CD4-positive, alpha-beta T cell (primary cell): ENCODE measurements around the gene ARHGAP6. TPM values are rescaled to one million over a fixed set of nuclear protein-coding genes. Genes with fewer than 3 reads are reported as not detected.
"Not testable (repeated sequence)": the region's sequence is repeated elsewhere in the genome, so short reads cannot be mapped to it uniquely, and the experiment has no call there.

Experiments used
- ATAC-seq: fragments of 200-7000 bp; cut with Tn5 transposase; one replicate; pipeline ENCODE4 v1.10.0; 2022; ENCODE audit warnings: mild to moderate bottlenecking; ENCODE audit not compliant: poor library complexity
- CTCF ChIA-PET: fragments of 350-600 bp; sonication (Branson Sonifier 250); formaldehyde crosslinking; loops from one replicate; lab custom pipeline; 2021; ENCODE audit warnings: antibody characterized with exemption, inconsistent platforms; lab: Charles Lee
- POLR2A ChIA-PET: fragments of 350-600 bp; sonication (Branson Sonifier 250); formaldehyde crosslinking; loops from one replicate; lab custom pipeline; 2021; ENCODE audit warnings: antibody characterized with exemption, inconsistent platforms; lab: Charles Lee
- DNase-seq, 14 experiments: peaks; one replicate each; pipeline ENCODE4 v3.0.0-alpha.2; 2013 to 2020; ENCODE audit warnings: mixed read lengths in 2 of 14
- H3K27ac ChIP-seq, 2 donors: one replicate each; pipeline versions ENCODE4 v1.5.1 to v1.7.0; 2013; ENCODE audit warnings: low read length in 2 of 2, low read depth in 1 of 2, mild to moderate bottlenecking in 1 of 2
- H3K27me3 ChIP-seq, 2 experiments: 1 replicate in 1 of 2; 2 replicates in 1 of 2; pipeline versions ENCODE4 v1.6.1 to v1.7.0; 2013; ENCODE audit warnings: low read length in 2 of 2, control low read depth in 1 of 2, mild to moderate bottlenecking in 1 of 2, moderate library complexity in 1 of 2; ENCODE audit not compliant: insufficient read depth in 2 of 2, control insufficient read depth in 1 of 2
- H3K36me3 ChIP-seq: one replicate; pipeline ENCODE4 v1.6.1; 2013; ENCODE audit warnings: low read length, control low read depth; ENCODE audit not compliant: insufficient read depth
- H3K4me1 ChIP-seq: one replicate; pipeline ENCODE4 v1.6.1; 2013; ENCODE audit warnings: low read length, control low read depth; ENCODE audit not compliant: insufficient read depth
- H3K4me3 ChIP-seq: one replicate; pipeline ENCODE4 v1.5.1; 2013; ENCODE audit warnings: mild to moderate bottlenecking, low read length, moderate library complexity
- H3K9me3 ChIP-seq, 2 experiments: 1 replicate in 1 of 2; 2 replicates in 1 of 2; pipeline versions ENCODE4 v1.6.1 to v1.7.0; 2013; ENCODE audit warnings: low read length in 2 of 2, mild to moderate bottlenecking in 2 of 2, control low read depth in 1 of 2, moderate library complexity in 1 of 2; ENCODE audit not compliant: control insufficient read depth in 1 of 2, insufficient read depth in 1 of 2
- H3K27ac Mint-ChIP-seq: one replicate; pipeline ENCODE4 v1.8.0; 2020; ENCODE audit warnings: mixed read lengths
- H3K27me3 Mint-ChIP-seq: one replicate; pipeline ENCODE4 v1.8.0; 2021; ENCODE audit warnings: mixed read lengths
- H3K36me3 Mint-ChIP-seq: one replicate; pipeline ENCODE4 v1.8.0; 2021; ENCODE audit warnings: low read depth, mixed read lengths
- H3K4me1 Mint-ChIP-seq: one replicate; pipeline ENCODE4 v1.8.0; 2021; ENCODE audit warnings: low read depth, mixed read lengths
- H3K4me3 Mint-ChIP-seq: one replicate; pipeline ENCODE4 v1.8.0; 2020; ENCODE audit warnings: mild to moderate bottlenecking, mixed read lengths
- H3K9me3 Mint-ChIP-seq: one replicate; pipeline ENCODE4 v1.8.0; 2020; ENCODE audit warnings: mixed read lengths
- intact Hi-C, 2 experiments: fragments of 100-400 bp; cut with DNase I in 1 of 2; cut with micrococcal nuclease in 1 of 2; formaldehyde crosslinking; loops; one replicate each; pipeline versions ENCODE4 v1.15.1 to v1.9.0; 2023 to 2025; cut with DNase I, micrococcal nuclease
- total RNA-seq, 174 experiments: library from RNA in 2 of 174; stranded (reverse) in 2 of 174; gene quantifications; one replicate each; pipeline ENCODE4 v1.2.3 and lab custom pipeline; 2021 to 2026
- TF ChIP-seq, protein P1 (sequence below): fragments of 200-600 bp; IDR thresholded peaks from one replicate; pipeline ENCODE4 v1.8.0; 2022; ENCODE audit warnings: antibody characterized with exemption, mild to moderate bottlenecking

The ARHGAP6 gene
- total RNA-seq, 2 experiments from 2014 or later, result not detected

DNA sequence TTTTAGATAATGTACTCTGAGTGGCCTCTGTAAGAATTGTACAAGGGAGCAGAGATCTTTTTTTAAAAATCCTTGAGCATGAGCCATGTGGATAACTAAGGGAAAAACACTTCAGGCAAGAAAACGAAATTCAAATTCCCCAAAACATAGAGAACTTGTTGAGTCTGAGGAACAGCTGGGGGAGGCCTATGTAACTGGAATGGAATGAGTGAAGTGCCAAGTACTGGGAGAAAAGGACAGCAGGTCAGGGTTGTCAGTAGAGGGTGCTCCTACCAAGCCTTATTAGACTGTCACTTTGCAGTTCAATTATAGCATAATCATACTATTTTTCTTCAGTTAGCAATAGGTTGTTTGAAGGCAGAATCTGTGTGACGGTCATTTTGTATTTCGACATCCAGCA lies 135.1 kb downstream of the ARHGAP6 start:
- Histone ChIP-seq H3K4me3 (no peak overlapping the region), H3K9me3 (no peaks in the 10 kb centered on the region), H3K27ac (no peak overlapping the region), H3K4me1 (no peaks in the 10 kb centered on the region), H3K36me3 (no peaks in the 10 kb centered on the region), H3K27me3 (no peaks in the 10 kb centered on the region)
- intact Hi-C loops, result loop anchor here (5.0 to 10.0 kb wide), 4 partner anchors 374 to 1242 kb away; no protein-coding TSS in a partner anchor
- DNase-seq (no peak), ATAC-seq (no peak)
- TF ChIP-seq, protein P1, sequence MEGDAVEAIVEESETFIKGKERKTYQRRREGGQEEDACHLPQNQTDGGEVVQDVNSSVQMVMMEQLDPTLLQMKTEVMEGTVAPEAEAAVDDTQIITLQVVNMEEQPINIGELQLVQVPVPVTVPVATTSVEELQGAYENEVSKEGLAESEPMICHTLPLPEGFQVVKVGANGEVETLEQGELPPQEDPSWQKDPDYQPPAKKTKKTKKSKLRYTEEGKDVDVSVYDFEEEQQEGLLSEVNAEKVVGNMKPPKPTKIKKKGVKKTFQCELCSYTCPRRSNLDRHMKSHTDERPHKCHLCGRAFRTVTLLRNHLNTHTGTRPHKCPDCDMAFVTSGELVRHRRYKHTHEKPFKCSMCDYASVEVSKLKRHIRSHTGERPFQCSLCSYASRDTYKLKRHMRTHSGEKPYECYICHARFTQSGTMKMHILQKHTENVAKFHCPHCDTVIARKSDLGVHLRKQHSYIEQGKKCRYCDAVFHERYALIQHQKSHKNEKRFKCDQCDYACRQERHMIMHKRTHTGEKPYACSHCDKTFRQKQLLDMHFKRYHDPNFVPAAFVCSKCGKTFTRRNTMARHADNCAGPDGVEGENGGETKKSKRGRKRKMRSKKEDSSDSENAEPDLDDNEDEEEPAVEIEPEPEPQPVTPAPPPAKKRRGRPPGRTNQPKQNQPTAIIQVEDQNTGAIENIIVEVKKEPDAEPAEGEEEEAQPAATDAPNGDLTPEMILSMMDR, result no peak
- Mint-ChIP-seq H3K4me1 (no peaks in the 10 kb centered on the region), H3K9me3 (no peaks in the 10 kb centered on the region), H3K27me3 (no peaks in the 10 kb centered on the region), H3K27ac (no peak overlapping the region), H3K4me3 (no peak overlapping the region), H3K36me3 (no peaks in the 10 kb centered on the region)
- POLR2A ChIA-PET, result no interaction called here
- CTCF ChIA-PET, result interaction anchor here (1.3 to 2.3 kb wide), 2 partner anchors 8 to 1241 kb away, joined by 3 to 10 read pairs; no protein-coding TSS in a partner anchor

DNA sequence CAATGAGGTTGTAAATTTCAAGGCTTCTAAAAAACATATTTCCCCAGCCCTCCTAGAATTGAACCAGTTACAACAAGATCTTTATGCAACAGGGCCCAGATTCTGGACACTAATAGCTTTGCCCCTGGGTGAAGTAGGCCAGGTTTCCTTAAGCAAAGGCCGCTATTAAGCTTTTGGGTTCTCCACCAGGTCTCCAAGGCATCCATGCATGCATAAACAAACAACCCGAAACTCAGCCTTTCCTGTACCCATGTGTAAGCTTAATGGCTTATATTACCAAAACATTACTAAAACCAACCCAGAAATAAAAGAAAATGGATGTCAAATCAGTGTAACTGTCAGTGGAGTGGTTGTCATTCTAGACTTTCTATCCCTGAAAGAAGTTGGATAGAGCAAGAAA lies 137.1 kb downstream of the ARHGAP6 start:
- ATAC-seq (no peak), DNase-seq (no peak)
- Histone ChIP-seq H3K9me3 (no peaks in the 10 kb centered on the region), H3K36me3 (no peaks in the 10 kb centered on the region), H3K4me3 (no peak overlapping the region), H3K27ac (no peak overlapping the region), H3K4me1 (no peaks in the 10 kb centered on the region), H3K27me3 (no peaks in the 10 kb centered on the region)
- TF ChIP-seq, protein P1, result no peak
- ChIA-PET CTCF (no interaction called here), POLR2A (no interaction called here)
- H3K4me3 Mint-ChIP-seq, result no peak overlapping the region
- no peaks in the 10 kb centered on the region for H3K9me3 Mint-ChIP-seq
- no peaks in the 10 kb centered on the region for H3K4me1 Mint-ChIP-seq
- H3K27ac Mint-ChIP-seq, result no peak overlapping the region
- intact Hi-C loops, result no loop called here
- no peaks in the 10 kb centered on the region for H3K36me3 Mint-ChIP-seq
- H3K27me3 Mint-ChIP-seq, result no peaks in the 10 kb centered on the region

DNA sequence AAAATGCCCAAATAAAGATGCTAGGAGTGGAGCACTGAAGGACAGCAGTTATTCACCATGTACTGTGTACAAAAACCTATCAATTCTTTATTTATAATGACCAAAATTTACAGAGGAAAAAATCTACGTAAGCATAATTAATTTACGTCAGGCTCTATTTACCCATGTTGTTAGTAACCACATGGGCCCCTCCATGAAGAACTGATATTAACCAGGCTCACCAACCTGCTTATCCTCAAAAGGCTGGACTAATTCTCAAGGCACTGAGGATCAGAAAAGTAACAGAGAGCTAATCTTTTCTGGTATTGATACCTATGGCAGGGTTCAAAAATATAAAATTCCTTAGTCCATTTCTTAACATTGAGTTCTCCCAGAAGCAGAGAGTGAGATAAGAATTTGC lies 140.0 kb downstream of the ARHGAP6 start:
- Mint-ChIP-seq H3K9me3 (no peaks in the 10 kb centered on the region), H3K27me3 (no peaks in the 10 kb centered on the region), H3K36me3 (no peaks in the 10 kb centered on the region), H3K4me1 (no peaks in the 10 kb centered on the region), H3K27ac (no peak overlapping the region), H3K4me3 (no peak overlapping the region)
- intact Hi-C loops, result no loop called here
- no peaks in the 10 kb centered on the region for H3K9me3 ChIP-seq
- POLR2A ChIA-PET, result no interaction called here
- H3K27ac ChIP-seq, result no peak overlapping the region
- ATAC-seq (no peak), DNase-seq (no peak)
- CTCF ChIA-PET, result interaction anchor here (0.6 kb wide), 1 partner anchor 188 kb away, joined by 4 read pairs; no protein-coding TSS in a partner anchor
- H3K4me3 ChIP-seq, result no peak overlapping the region
- no peaks in the 10 kb centered on the region for H3K36me3 ChIP-seq
- no peaks in the 10 kb centered on the region for H3K4me1 ChIP-seq
- TF ChIP-seq, protein P1, result no peak
- no peaks in the 10 kb centered on the region for H3K27me3 ChIP-seq

DNA sequence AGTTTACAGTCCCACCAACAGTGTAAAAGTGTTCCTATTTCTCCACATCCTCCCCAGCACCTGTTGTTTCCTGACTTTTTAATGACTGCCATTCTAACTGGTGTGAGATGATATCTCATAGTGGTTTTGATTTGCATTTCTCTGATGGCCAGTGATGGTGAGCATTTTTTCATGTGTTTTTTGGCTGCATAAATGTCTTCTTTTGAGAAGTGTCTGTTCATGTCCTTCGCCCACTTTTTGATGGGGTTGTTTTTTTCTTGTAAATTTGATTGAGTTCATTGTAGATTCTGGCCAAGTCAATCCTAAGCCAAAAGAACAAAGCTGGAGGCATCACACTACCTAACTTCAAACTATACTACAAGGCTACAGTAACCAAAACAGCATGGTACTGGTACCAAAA lies 146.5 kb downstream of the ARHGAP6 start:
- H3K9me3 ChIP-seq, H3K27me3 ChIP-seq, POLR2A ChIA-PET, H3K27me3 Mint-ChIP-seq, intact Hi-C loops, H3K36me3 Mint-ChIP-seq, H3K27ac Mint-ChIP-seq, H3K4me3 ChIP-seq, H3K4me1 Mint-ChIP-seq, H3K27ac ChIP-seq, H3K4me1 ChIP-seq, H3K36me3 ChIP-seq, ATAC-seq, CTCF ChIA-PET, H3K9me3 Mint-ChIP-seq, DNase-seq, H3K4me3 Mint-ChIP-seq: not testable (repeated sequence)
